ENCODE results near the gene FOXC2.

FOXC2 gene

DNA sequence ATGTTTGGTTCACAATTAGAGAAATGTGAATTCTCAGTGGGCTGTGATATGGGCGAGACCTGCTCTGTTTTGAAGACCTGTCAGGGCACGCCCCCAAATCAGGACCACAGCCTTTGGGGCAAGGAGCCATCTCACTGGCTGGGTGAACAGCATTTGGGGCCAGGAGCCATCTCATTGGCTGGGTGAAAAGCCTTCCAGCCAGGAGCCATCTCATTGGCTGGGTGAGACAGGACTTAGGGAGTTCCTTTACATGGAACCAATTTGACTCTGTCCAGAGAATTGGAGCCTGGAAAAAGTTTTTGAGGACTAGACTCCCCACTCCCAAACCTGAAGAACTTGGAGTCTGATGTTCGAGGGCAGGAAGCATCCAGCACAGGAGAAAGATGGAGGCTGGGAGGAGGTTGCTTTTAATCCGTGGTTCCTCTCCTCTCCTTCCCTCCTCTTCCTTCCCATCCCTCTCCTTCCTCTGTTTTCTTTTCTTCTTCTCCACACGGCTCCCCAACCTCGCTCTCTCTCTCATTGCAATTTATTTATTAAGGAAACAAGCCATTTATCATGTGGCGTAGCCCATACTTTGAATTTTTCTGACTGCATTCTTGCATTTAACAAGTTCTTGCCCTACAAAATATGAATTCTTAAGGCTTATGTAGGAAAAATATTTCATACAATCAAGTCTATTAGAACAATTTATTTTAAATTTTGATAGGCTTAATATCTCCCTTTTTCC, 31.4 kb downstream of the FOXC2 start:
- no peaks in the 10 kb centered on the region for H4K20me1 ChIP-seq (ENCODE audit: insufficient read depth, low read length)
- DNase-seq, result no peak
- no peaks in the 10 kb centered on the region for H3K36me3 ChIP-seq (replicated peaks; ENCODE audit: insufficient read depth, low read length)
- H3K4me1 ChIP-seq (ENCODE audit: low read length), result no peaks in the 10 kb centered on the region
- H3K4me2 ChIP-seq (ENCODE audit: low read depth, low read length), result no peak overlapping the region
- TF ChIP-seq EZH2 (optimal IDR thresholded peaks at IDR 0.05; ENCODE audit: low read depth, low read length) (no peak), EZH2phosphoT487 (IDR thresholded peaks at IDR 0.05; ENCODE audit: low read length) (no peak)
- TF ChIP-seq, protein P1, sequence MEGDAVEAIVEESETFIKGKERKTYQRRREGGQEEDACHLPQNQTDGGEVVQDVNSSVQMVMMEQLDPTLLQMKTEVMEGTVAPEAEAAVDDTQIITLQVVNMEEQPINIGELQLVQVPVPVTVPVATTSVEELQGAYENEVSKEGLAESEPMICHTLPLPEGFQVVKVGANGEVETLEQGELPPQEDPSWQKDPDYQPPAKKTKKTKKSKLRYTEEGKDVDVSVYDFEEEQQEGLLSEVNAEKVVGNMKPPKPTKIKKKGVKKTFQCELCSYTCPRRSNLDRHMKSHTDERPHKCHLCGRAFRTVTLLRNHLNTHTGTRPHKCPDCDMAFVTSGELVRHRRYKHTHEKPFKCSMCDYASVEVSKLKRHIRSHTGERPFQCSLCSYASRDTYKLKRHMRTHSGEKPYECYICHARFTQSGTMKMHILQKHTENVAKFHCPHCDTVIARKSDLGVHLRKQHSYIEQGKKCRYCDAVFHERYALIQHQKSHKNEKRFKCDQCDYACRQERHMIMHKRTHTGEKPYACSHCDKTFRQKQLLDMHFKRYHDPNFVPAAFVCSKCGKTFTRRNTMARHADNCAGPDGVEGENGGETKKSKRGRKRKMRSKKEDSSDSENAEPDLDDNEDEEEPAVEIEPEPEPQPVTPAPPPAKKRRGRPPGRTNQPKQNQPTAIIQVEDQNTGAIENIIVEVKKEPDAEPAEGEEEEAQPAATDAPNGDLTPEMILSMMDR (IDR thresholded peaks at IDR 0.05; ENCODE audit: low read length), result no peak
- no peak overlapping the region for H3K4me3 ChIP-seq (ENCODE audit: low read length)
- H3K27ac ChIP-seq (ENCODE audit: low read length), result no peak overlapping the region
- peaks cover 43% of the 10 kb centered on the region for H3K27me3 ChIP-seq (replicated peaks; ENCODE audit: insufficient read depth, low read length)
- H3K9me3 ChIP-seq (replicated peaks; ENCODE audit: insufficient read depth, low read length), result no peaks in the 10 kb centered on the region
- no peaks in the 10 kb centered on the region for H3K9me2 ChIP-seq (replicated peaks; ENCODE audit: insufficient read depth, low read length)
- H3K9ac ChIP-seq (ENCODE audit: low read length), result no peak overlapping the region
- no peak overlapping the region for H2AFZ ChIP-seq (ENCODE audit: low read length)
- H3F3A ChIP-seq (ENCODE audit: insufficient read depth, low read length), result no peaks in the 10 kb centered on the region
- H3K79me2 ChIP-seq (ENCODE audit: low read length), result no peaks in the 10 kb centered on the region

DNA sequence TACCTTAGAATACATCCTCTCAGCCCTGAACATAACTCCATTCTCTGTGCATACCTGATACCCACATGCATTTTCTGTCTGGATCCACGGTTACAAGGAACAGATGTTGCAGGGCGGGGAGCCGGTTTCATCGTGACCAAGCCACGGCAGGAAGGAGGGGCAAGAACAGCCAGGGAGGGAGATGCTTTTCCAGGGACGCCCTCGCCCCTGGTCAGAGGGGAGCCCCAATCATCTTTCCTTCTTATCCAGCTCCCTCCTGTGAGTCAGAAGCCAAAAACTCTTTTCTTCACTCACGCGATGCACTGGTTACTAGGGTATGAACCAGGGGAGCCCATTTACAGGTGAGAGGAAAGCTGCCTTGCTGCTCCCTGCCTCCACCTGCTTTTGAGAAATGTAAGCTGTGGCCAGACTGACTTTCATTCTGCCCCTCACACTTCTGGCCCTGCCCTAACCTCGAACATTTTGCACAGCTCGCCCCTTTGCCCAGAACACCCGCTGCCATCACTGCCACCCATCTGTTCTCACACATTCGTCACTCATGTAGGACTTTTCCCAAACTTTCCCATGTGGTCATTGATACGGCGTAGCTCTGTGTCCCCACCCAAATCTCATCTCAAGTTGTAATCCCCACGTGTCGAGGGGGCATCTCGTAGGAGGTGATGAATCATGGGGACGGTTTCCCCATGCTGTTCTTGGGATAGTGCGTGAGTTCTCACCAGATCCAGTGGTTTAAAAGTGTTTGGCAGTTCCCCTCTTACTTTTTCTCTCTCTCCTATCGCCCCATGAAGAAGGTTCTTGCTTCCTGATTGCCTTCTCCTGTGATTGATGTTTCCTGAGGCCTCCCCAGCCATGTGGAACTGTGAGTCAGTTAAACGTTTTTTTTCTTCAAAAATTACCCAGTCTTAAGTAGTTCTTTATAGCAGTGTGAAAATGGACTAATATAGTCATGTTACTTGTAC, 32.3 kb downstream of the FOXC2 start:
- Histone ChIP-seq H3K36me3 (replicated peaks; ENCODE audit: insufficient read depth, low read length) (no peaks in the 10 kb centered on the region), H3K27ac (ENCODE audit: low read length) (no peak overlapping the region), H3K79me2 (ENCODE audit: low read length) (no peaks in the 10 kb centered on the region), H3K9me2 (replicated peaks; ENCODE audit: insufficient read depth, low read length) (no peaks in the 10 kb centered on the region), H3K27me3 (replicated peaks; ENCODE audit: insufficient read depth, low read length) (peaks cover 35% of the 10 kb centered on the region), H3F3A (ENCODE audit: insufficient read depth, low read length) (no peaks in the 10 kb centered on the region), H3K4me2 (ENCODE audit: low read depth, low read length) (no peak overlapping the region), H4K20me1 (ENCODE audit: insufficient read depth, low read length) (no peaks in the 10 kb centered on the region), H3K9ac (ENCODE audit: low read length) (no peak overlapping the region), H2AFZ (ENCODE audit: low read length) (no peak overlapping the region), H3K4me3 (ENCODE audit: low read length) (no peak overlapping the region), H3K9me3 (replicated peaks; ENCODE audit: insufficient read depth, low read length) (no peaks in the 10 kb centered on the region), H3K4me1 (ENCODE audit: low read length) (no peaks in the 10 kb centered on the region)
- no peak for TF ChIP-seq EZH2 (optimal IDR thresholded peaks at IDR 0.05; ENCODE audit: low read depth, low read length)
- no peak for DNase-seq

GRCh38 chr16:86601356-86601755, 34.7 kb downstream of the FOXC2 start:
- H3K27ac ChIP-seq (ENCODE audit: low read length), result no peak overlapping the region
- H3K4me3 ChIP-seq (ENCODE audit: low read length), result no peak overlapping the region
- TF ChIP-seq EZH2phosphoT487 (IDR thresholded peaks at IDR 0.05; ENCODE audit: low read length) (no peak), EZH2 (optimal IDR thresholded peaks at IDR 0.05; ENCODE audit: low read depth, low read length) (no peak)
- TF ChIP-seq, protein P1 (IDR thresholded peaks at IDR 0.05; ENCODE audit: low read length), result no peak
- H3K9me3 ChIP-seq (replicated peaks; ENCODE audit: insufficient read depth, low read length), result no peaks in the 10 kb centered on the region
- DNase-seq, result no peak
- H3K27me3 ChIP-seq (replicated peaks; ENCODE audit: insufficient read depth, low read length), result peaks cover 16% of the 10 kb centered on the region
- H4K20me1 ChIP-seq (ENCODE audit: insufficient read depth, low read length), result no peaks in the 10 kb centered on the region
- no peaks in the 10 kb centered on the region for H3K9me2 ChIP-seq (replicated peaks; ENCODE audit: insufficient read depth, low read length)
- H3K36me3 ChIP-seq (replicated peaks; ENCODE audit: insufficient read depth, low read length), result no peaks in the 10 kb centered on the region
- no peaks in the 10 kb centered on the region for H3K79me2 ChIP-seq (ENCODE audit: low read length)
- no peak overlapping the region for H3K4me2 ChIP-seq (ENCODE audit: low read depth, low read length)
- H3K4me1 ChIP-seq (ENCODE audit: low read length), result no peaks in the 10 kb centered on the region
- H3K9ac ChIP-seq (ENCODE audit: low read length), result no peak overlapping the region
- H2AFZ ChIP-seq (ENCODE audit: low read length), result no peak overlapping the region
- no peaks in the 10 kb centered on the region for H3F3A ChIP-seq (ENCODE audit: insufficient read depth, low read length)
